Stimulated activated CD8-positive, alpha-beta memory T cell treated with anti-CD3 and anti-CD28 coated beads, Interleukin-7, amount 100 ng/mL, for 48 hours (primary cell): ENCODE data around the gene PNRC1.
"Not testable (repeated sequence)": the region's sequence is repeated elsewhere in the genome, so short reads cannot be mapped to it uniquely, and the experiment has no call there.

Experiments used
- DNase-seq, 2 donors: peaks; one replicate each; pipeline ENCODE4 v3.0.0-alpha.2; 2020; ENCODE audit warnings: low read depth in 1 of 2; ENCODE audit errors: extremely low read depth in 1 of 2

Gene PNRC1

DNA sequence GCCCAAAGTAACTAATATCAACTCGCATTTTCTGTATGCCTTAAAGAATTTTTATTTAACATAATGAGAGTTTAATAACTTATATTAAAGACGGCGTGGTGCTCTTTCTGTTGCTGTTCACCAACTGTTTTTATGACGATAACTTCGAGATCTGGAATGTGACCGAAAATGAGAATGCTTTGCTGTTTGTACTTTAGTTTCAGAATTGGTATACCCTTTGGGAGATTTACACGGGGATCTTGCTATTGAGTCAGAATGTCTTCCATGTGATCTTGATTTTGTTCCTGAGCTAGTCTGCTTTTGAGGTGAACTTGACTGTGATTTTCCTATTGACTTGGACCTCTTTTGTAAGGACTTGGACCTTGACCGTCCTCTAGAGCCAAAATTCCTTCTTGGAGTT, 17.9 kb downstream of the PNRC1 start:
- DNase-seq: no peak

DNA sequence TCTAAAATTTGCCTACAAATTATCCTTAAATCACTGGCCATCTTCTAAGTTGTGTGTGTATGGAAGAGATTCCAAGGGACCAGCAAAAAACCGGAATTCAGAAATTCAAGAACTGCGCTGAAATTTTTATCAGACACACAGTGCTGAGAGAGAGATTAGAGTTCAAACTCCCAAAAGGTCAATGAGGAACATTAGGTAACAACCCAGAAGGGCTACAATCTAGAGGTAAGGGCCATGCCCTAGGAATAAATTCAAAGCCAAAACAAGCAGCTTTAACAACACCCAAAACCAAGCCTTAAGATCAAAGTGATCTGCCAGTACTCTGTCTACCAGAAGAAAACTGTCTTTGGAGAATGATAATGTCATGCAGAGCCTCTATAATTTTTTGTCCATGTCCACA, 19.6 kb downstream of the PNRC1 start:
- no peak for DNase-seq

DNA sequence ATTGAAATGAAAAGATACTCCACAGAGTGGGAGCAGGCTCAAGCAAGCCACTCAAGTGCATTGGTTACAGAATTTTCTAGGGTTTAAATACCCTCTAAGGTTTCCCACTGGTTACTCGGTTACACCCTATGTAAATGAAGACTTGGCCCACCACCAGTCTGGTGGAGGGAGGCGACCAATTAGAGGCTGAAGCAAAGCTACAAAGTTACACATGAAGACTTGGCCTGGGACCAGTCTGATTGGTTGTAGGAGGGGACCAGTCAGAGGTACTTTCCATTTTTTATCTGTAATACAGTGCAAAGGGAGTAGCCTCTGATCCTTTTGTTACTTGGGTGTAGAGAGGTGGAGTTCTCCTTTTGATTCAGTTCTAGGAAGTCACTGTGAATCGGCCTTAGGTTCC, 29.7 kb downstream of the PNRC1 start:
- no peak for DNase-seq

DNA sequence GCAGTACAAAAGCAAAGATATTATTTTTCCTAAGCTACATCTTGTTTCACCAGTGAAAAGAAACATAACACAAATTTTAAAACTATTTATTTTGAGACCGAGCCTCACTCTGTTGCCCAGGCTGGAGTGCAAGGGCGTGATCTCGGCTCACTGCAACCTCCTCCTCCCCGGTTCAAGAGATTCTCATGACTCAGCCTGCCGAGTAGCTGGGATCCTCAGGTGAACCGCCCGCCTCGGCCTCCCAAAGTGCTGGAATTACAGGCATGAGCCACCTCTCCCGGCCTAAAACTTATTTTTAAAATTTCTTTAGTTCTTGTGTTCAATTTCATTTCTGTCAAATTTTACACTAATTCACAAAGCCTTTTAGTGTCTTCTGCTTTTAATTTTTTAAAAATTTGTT, 31.4 kb downstream of the PNRC1 start:
- no peak for DNase-seq

DNA sequence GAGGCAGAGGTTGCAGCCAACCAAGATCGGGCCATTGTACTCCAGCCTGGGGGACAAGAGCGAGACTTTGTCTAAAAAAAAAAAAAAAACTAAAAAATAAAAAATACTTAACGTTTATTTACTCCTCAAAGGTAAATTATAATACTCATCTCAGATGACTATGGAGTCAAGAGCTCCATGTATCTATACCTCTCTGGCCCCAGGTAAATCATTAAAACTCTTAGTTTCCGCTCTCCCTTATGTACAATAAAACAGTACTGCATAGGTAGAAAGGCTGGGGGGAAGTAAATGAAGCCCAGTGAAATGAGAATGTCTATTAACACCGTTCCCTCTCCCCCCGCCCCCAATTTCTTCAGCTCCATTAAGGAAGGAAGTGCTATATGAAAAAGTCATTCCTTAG, 36.2 kb downstream of the PNRC1 start:
- no peak for DNase-seq

DNA sequence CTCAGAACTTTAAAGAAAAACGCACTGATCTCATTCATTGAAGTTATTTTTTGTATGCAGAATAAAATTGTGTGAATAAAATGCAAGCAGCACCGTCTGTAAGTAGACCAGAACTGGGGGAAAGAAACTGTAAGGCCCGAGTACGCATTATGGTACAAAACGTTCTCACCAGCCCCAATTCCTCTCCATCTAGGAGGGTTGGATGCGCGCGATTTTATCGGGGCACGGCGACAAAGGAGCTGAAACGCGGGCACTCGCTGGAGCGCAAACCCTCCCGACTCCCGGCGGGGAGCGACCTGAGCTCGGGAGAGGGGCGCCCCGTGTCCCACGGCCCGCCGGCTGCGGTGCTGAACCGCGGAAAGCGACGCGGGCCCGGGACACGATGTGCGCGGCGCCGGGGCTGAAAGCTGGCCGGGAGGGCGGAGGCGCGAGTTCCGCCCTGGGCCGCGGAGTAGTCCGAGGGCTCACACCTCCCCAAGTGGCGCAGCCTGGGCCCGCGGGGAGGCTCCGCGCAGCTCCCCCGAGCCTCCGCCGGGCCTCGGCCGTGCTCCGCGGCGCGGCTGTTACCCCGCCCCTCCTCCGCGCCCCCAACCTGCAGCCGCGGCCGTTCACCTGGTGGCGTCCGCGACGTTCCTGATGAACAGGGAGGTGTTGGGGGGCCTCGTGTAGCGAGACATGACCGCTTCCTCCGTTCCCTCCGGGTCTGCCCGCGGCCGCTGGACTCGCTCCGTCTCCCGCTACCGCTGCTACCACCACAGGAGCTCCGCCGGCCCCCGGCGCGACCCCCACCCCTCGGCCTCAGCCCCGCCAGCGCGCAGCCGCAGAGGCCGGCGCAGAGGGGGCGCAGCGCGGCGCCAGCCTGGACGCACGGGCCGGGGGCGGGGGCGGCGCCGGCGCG, 36.9 kb downstream of the PNRC1 start, which contains the start of gene SRSF12:
SRSF12 (minus strand) TSS at position 861 of the 898 bp plus-strand sequence; CDS start at position 677, 184 bp downstream.
- peak in 1 of 2 donors; percentile 21 for DNase-seq

DNA sequence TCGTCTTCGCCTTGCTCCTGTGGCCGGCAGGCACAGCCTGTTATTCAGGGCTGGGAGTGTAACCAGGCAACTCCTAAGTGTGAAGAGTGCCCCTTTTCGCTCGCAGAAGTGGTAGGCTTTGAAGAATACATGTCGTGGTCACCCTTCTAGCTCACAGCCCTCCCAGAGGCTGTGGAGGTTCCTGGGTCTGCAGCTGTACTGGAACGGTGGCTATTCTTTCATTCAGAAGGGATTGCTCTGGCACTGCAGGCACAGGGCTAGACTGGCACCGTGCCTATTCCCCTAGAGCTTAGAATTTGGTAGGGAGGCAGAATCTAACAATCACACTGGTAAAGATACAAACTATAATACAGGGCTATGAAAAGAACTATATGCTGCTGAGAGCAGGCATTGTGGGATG, 38.4 kb downstream of the PNRC1 start:
- no peak for DNase-seq

DNA sequence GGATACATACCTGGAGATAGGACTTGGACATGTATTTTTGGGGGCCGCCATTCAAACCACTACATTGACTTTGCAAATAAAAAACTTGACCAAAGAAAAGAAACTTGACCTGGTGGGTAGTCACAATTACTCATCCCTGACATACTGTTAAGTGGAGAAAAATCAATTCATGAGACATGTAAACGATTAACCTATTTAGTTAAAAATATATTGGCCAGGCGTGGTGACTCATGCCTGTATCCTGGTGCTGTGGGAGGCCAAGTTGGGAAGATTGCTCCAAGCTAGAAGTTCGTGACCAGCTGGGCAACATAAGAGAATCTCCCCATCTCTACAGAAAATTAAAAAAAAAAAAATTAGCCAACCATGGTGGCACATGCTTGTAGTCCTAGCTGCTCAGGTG, 39.8 kb downstream of the PNRC1 start:
- DNase-seq: no peak

DNA sequence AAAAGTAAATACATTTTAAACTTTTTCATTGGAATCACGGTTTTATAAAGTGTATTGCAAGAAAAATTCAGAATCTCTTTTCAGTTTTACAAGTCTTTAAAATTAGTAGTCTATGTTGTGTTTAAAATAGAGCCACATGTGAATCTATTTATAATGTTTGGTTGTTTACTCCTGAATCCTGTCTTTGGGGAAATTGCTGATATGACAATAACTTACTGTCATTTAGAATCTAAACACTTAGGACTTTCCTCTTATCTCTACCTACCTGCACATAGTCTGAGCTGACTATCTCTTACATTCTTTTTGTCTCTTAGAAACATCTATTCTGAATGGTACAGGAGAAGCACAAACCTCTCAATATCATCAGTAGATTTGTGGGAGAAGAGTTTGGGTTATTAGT, 41.4 kb downstream of the PNRC1 start:
- no peak for DNase-seq

DNA sequence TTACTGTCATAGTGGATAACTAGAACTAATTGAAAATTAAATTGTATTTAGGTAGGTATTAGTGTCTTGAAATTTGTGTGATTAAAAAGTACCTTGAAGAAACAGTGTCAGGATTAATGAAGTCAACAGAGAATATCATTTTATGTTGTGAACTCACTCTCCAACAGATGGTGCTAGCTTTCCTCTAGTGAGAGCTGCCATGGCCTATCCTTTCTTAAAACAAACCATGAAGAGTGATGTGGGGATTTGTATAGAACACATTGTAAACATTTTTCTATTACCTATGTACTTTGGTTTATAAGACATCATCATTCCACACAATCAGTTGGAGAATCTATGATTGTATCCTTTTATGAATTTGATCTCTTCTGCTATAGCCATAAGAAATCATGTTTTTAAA, 42.1 kb downstream of the PNRC1 start:
- no peak for DNase-seq

DNA sequence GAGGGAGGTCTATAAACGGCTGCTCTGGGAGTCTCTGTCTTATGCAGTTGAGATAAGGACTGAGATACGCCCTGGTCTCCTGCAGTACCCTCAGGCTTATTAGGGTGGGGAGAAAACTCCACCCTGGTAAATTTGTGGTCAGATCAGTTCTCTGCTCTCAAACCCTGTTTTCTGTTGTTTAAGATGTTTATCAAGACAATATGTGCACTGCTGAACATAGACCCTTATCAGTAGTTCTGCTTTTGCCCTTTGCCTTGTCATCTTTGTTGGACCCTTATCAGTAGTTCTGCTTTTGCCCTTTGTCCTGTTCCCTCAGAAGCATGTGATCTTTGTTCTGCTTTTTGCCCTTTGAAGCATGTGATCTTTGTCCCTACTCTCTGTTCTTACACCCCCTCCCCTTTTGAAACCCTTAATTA, 47.7 kb downstream of the PNRC1 start:
- DNase-seq: not testable (repeated sequence)

DNA sequence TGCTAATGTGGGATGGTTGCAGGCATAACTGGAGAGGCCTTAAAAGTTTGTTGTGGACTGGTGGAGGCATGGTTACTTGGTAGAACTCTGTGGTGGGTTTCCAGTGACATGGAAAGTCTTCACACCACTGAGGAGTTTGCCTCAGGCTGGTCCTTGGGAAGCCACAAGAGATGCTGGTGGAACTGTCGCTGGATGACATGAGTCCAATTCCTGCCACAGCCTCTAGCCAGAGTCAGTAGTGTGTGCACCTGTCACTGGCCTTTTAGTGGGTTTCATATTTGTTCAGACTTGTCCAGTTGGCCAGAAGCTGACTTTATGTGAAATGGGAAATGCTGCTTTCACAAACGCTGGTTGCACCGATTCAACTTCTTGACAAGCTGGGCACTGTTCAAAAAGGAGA, 51.0 kb downstream of the PNRC1 start:
- DNase-seq: no peak

DNA sequence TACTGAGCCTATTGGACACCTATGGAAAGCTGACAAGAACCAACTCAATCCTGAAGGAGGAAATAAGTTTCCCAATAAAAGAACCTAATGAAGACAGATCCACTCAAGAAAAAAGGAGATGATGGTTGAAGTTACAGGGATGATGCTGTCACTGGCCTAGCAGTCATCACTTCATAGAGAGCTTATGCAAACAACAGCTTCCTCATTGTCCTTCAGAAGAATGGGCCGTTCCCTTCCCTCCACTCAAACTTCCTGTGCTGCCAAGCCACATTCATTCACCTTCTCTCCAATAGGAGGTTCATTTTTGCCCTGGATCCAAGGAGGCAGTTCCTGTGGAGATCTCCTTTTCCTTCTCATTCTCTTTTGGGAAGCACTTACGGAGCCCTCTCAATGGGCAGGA, 51.5 kb downstream of the PNRC1 start:
- DNase-seq: no peak

DNA sequence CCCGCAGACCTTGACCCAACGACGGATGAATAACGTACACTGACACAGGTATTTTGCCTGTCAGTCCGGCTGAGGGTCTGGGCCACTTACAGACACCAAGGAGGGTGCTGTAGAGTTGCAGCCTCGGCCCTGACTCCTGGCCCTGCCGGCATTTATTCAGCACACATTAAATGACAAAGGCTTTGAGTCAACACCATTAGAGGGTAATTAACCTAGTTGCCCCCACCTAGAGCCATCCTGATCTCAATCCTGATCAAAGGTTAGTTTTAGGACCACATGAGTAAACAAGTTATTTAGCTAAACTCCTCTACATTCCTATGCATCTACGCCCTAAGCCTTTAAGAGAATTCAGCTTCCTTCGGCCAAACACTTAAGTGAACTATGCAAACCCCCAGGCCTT, 53.4 kb downstream of the PNRC1 start:
- no peak for DNase-seq

DNA sequence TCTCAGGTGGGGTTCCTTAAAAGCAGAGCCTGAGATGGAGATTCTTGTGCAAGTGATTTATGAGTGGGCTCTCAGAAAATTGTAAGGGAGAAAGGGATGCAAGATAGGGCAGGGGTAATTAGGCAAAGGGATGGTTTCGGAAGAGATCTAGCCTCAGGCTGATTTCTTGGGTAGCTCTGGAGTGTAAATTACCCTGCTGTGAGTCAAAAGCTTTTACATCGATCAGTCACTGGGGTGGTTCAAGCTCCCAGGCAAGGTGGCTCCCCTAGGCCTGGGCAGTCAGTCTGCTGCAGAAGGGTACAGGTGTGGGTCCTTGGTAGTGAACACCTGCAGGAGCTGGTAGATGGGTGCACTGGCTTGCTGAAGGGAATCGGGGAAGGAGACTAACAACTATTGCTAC, 54.2 kb downstream of the PNRC1 start:
- DNase-seq: no peak
